T-helper 17 cell (primary cell): Measurements from ENCODE around the gene TPCN1. TPM values are rescaled to one million over a fixed set of nuclear protein-coding genes. Genes with fewer than 3 reads are reported as not detected.

Experiments
- ATAC-seq: fragments of 150-1000 bp; cut with Tn5 transposase; 2 replicates; pipeline ENCODE4 v1.10.0; 2021; ENCODE audit warnings: mild to moderate bottlenecking, moderate library complexity
- DNase-seq, 3 donors: peaks; one replicate each; pipeline versions ENCODE4 v3.0.0 to v3.0.0-alpha.2; 2020 to 2021
- H3K9me3 ChIP-seq: one replicate; pipeline ENCODE4 v1.7.0; 2013; ENCODE audit warnings: low read length, mild to moderate bottlenecking; ENCODE audit not compliant: control insufficient read depth, poor library complexity, severe bottlenecking
- H3K27ac Mint-ChIP-seq: one replicate; pipeline ENCODE4 v1.8.0; 2022; ENCODE audit warnings: mild to moderate bottlenecking, moderate library complexity, mixed read lengths
- H3K27me3 Mint-ChIP-seq: one replicate; pipeline ENCODE4 v1.8.0; 2022; ENCODE audit warnings: mixed read lengths
- H3K36me3 Mint-ChIP-seq: one replicate; pipeline ENCODE4 v1.8.0; 2022; ENCODE audit warnings: low read depth, mixed read lengths
- H3K4me1 Mint-ChIP-seq: one replicate; pipeline ENCODE4 v1.8.0; 2022; ENCODE audit warnings: mild to moderate bottlenecking, mixed read lengths
- H3K4me3 Mint-ChIP-seq: one replicate; pipeline ENCODE4 v1.8.0; 2022; ENCODE audit warnings: mild to moderate bottlenecking, moderate library complexity, mixed read lengths
- total RNA-seq, 4 donors: library from RNA in 2 of 4; stranded (reverse) in 2 of 4; gene quantifications; one replicate each; pipeline ENCODE4 v1.2.3 and lab custom pipeline; 2022 to 2026

TPCN1 gene
- total RNA-seq, 2 donors from 2014 or later: 39.9 to 59.0 TPM

DNA sequence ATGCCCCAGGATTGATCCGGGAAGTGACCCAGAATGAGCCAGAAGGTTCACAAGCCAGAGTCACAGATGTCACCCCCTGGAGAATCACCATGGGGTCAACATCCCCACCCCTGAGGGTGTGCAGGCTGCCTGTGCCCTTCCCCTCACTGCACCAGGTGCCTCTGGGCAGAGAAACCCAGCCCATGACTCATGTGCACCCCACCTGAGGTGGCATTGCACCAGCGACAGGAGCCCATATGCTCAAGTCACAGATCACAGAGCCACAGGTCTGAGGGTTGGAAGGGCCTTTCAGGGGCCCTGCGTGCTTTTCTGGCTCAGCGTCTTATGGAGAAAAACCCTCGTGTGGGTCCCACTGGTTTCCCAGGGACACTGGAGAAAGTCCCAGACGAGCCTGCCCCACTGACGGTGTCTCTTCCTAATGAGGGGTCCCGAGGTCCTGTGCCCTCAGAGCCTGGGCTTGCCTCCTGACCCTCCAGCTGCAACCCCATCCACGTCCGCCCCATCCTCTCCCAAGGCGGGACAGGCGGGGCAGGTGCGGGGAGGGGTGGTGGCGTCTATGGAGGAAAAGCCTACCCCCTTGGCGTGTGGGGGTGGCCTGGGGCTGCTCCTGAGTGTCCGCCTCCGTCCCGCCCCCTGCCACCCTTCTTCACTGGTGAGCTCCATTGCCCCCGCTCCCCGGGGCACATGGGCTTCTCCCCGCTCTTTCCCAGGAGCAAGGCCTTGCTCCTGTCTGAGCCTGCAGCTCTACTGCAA, 66.1 kb downstream of the TPCN1 start:
- H3K4me3 Mint-ChIP-seq: no peak overlapping the region
- DNase-seq: no peak
- ATAC-seq: no peak
- H3K36me3 Mint-ChIP-seq: peaks cover 3% of the 10 kb centered on the region
- peaks cover 7% of the 10 kb centered on the region for H3K4me1 Mint-ChIP-seq
- no peaks in the 10 kb centered on the region for H3K27me3 Mint-ChIP-seq
- no peaks in the 10 kb centered on the region for H3K9me3 ChIP-seq
- no peak overlapping the region for H3K27ac Mint-ChIP-seq

DNA sequence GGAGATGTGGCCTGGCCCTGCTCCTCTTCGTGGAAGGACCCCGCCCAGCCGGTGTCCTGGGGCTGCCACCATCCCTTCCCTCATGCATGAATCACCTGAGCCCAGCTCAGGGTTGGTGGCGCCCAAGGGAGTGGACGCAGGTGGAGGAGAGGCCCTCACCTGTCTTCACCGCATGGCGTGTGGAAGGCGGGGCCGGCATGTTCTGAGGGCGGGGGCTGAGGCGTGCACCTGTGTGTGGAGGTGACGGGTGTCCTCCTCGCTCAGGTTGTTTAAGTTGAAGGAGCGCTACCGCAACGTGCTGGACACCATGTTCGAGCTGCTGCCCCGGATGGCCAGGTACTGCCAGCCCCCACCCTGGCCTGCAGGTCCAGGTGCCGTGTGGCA, 66.6 kb downstream of the TPCN1 start:
- Mint-ChIP-seq H3K27ac (no peak overlapping the region), H3K4me3 (no peak overlapping the region), H3K27me3 (no peaks in the 10 kb centered on the region), H3K36me3 (peaks cover 3% of the 10 kb centered on the region), H3K4me1 (peaks cover 7% of the 10 kb centered on the region)
- no peak for DNase-seq
- no peaks in the 10 kb centered on the region for H3K9me3 ChIP-seq
- ATAC-seq: no peak

DNA sequence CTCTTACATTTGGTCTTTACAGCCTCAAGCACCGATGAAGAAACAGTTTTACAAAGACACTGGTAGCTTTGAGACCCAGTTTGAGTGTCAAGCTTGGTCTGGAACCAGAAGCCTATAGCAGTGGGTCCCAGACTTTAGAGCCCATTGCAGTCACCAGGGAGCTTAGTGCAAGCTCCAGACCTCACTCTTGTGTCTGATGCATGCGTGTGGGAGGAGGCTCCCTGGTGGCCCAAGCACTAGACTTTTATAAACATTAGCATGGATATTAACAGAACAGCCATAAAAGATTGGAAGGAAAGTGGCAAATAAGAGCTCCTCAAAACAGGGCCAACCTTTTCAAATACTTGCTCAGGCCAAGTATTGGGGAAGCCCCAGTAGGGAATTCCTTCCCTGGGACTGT, 68.1 kb downstream of the TPCN1 start:
- no peak overlapping the region for H3K4me3 Mint-ChIP-seq
- H3K9me3 ChIP-seq: no peaks in the 10 kb centered on the region
- ATAC-seq (no peak), DNase-seq (no peak)
- H3K36me3 Mint-ChIP-seq: peaks cover 3% of the 10 kb centered on the region
- no peaks in the 10 kb centered on the region for H3K27me3 Mint-ChIP-seq
- peak overlapping the region; percentile 57 for H3K27ac Mint-ChIP-seq
- peaks cover 7% of the 10 kb centered on the region for H3K4me1 Mint-ChIP-seq

DNA sequence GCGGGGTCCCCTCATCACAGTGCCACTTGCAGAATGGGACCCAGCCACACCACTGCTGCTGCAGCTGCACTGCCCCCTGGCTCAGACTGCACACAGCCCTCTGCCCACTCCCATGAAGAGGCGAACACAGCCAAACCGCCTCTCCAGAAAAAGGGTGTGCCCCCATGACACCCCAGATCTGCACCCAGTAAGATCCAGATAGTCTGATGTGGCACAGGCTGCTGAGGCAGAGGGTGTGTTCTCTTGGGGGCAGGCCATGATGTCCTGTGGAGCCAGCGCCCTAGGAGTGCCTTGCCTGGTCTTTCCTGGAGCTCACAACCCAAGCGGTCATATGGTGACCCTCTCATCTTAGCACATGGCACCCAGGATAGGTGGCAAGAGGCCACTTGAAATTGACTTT, 69.2 kb downstream of the TPCN1 start:
- H3K9me3 ChIP-seq: no peaks in the 10 kb centered on the region
- Mint-ChIP-seq H3K27me3 (no peaks in the 10 kb centered on the region), H3K4me1 (peaks cover 4% of the 10 kb centered on the region), H3K4me3 (no peak overlapping the region), H3K36me3 (no peaks in the 10 kb centered on the region), H3K27ac (peak overlapping the region; percentile 57)
- no peak for DNase-seq
- no peak for ATAC-seq

DNA sequence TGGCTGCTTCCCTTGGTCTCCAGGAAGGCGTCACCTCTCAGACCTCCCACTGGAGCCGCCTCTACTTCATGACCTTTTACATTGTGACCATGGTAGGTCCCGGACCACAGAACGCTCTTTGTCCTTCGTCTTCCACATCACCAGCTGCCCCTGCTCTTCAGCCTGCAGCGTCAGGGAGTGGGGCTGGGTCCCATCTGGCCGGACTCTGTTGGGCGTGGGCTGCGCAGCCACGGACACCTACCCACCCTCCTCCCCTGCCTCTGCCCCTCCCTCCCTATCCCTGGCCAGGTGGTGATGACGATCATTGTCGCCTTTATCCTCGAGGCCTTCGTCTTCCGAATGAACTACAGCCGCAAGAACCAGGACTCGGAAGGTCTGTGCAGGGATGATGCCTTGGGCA, 70.3 kb downstream of the TPCN1 start:
- DNase-seq (no peak), ATAC-seq (no peak)
- H3K4me1 Mint-ChIP-seq: peaks cover 2% of the 10 kb centered on the region
- no peak overlapping the region for H3K27ac Mint-ChIP-seq
- H3K4me3 Mint-ChIP-seq: no peak overlapping the region
- H3K27me3 Mint-ChIP-seq: no peaks in the 10 kb centered on the region
- H3K9me3 ChIP-seq: no peaks in the 10 kb centered on the region
- no peaks in the 10 kb centered on the region for H3K36me3 Mint-ChIP-seq

DNA sequence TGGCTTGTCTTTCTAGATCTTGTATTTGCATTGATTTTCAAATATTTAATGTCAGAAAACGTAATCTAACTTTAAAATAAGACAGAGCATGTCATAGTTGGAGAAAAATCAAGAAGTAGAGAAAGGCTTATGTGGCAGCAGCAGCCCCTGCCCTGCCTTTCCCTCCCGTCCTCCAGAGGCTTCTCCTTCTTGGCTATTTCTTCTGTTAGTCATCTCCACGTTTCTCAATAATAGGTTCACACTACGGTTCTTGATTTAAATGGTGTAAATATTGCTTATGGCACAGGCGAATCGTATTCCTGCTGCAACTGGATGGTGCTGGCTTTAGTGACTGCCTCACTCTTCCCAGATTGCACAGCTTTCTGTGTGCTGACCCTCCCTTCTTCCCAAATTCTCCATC, 70.8 kb downstream of the TPCN1 start:
- H3K9me3 ChIP-seq: no peaks in the 10 kb centered on the region
- H3K27me3 Mint-ChIP-seq: no peaks in the 10 kb centered on the region
- ATAC-seq: no peak
- no peak for DNase-seq
- no peaks in the 10 kb centered on the region for H3K36me3 Mint-ChIP-seq
- peaks cover 2% of the 10 kb centered on the region for H3K4me1 Mint-ChIP-seq
- no peak overlapping the region for H3K4me3 Mint-ChIP-seq
- no peak overlapping the region for H3K27ac Mint-ChIP-seq

DNA sequence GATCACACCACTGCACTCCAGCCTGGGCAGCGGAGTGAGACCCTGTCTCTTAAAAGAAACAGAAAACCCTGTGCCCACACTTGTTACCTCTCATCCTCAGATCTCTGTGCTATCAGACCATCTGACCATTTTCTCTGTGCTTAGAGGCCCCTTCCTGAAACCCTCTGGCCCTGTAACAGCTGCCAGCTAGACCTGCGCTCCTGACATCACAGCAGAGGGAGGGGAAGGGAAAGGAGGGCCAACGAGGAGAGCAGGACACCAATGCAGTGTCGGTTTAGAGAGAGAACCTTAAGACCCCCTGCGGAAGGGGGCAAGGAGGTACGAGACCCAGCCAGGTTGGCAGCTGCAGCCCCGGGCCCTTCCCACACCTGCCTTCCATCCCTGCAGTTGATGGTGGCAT, 71.3 kb downstream of the TPCN1 start:
- DNase-seq: no peak
- H3K4me1 Mint-ChIP-seq: peaks cover 2% of the 10 kb centered on the region
- H3K36me3 Mint-ChIP-seq: no peaks in the 10 kb centered on the region
- no peaks in the 10 kb centered on the region for H3K27me3 Mint-ChIP-seq
- no peak for ATAC-seq
- no peaks in the 10 kb centered on the region for H3K9me3 ChIP-seq
- H3K27ac Mint-ChIP-seq: no peak overlapping the region
- H3K4me3 Mint-ChIP-seq: no peak overlapping the region

DNA sequence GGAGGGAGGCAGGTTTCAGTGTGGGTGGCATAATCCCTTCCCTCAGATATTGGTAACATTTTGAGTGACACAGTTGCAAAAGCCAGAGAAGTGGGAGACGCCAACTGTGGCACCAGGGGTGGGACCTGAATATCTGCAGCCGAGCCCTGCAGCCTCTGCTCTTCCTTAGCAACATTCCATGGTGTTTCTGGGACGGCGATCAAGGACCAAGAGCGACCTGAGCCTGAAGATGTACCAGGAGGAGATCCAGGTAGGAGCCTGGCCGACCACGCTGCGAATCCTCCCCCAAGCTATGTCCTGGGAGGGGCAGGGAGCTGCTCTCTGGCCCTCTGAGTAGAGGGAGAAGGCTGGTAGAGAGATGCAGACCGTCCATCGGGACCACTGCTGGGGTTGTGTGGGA, 71.8 kb downstream of the TPCN1 start:
- Mint-ChIP-seq H3K27ac (no peak overlapping the region), H3K4me3 (no peak overlapping the region), H3K4me1 (peaks cover 2% of the 10 kb centered on the region), H3K36me3 (no peaks in the 10 kb centered on the region), H3K27me3 (no peaks in the 10 kb centered on the region)
- DNase-seq (no peak), ATAC-seq (no peak)
- H3K9me3 ChIP-seq: no peaks in the 10 kb centered on the region

DNA sequence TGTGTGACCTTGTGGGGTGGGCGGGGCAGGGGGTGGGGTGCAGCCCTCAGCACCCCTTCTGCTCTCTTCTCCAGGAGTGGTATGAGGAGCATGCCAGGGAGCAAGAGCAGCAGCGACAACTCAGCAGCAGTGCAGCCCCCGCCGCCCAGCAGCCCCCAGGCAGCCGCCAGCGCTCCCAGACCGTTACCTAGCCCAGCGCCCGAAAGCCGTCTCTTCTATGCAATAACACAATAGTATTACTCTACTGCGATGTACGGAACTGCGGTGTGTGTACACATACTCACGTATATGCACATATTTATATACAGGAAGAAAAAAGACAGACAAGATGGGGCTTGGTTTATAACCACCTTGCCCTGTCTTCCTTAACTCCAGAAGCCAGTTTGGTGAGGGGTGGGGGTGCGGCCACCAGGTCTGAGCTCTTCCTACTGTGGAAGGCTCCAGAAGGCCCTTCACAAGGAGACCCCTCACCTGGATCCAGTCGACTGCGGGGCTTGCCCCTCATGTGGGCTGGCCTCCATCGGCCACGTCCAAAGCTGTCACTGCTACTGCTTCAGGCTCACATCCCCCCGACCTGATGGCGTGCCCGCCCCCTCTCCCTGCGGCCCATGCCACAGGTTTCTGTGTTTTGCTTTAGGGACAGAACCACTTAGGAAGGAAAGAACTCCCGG, 74.8 kb downstream of the TPCN1 start:
- H3K27me3 Mint-ChIP-seq: no peaks in the 10 kb centered on the region
- peaks cover 4% of the 10 kb centered on the region for H3K4me1 Mint-ChIP-seq
- peak overlapping the region; percentile 41 for H3K27ac Mint-ChIP-seq
- H3K4me3 Mint-ChIP-seq: no peak overlapping the region
- no peak for DNase-seq
- H3K36me3 Mint-ChIP-seq: no peaks in the 10 kb centered on the region
- no peak for ATAC-seq
- no peaks in the 10 kb centered on the region for H3K9me3 ChIP-seq

DNA sequence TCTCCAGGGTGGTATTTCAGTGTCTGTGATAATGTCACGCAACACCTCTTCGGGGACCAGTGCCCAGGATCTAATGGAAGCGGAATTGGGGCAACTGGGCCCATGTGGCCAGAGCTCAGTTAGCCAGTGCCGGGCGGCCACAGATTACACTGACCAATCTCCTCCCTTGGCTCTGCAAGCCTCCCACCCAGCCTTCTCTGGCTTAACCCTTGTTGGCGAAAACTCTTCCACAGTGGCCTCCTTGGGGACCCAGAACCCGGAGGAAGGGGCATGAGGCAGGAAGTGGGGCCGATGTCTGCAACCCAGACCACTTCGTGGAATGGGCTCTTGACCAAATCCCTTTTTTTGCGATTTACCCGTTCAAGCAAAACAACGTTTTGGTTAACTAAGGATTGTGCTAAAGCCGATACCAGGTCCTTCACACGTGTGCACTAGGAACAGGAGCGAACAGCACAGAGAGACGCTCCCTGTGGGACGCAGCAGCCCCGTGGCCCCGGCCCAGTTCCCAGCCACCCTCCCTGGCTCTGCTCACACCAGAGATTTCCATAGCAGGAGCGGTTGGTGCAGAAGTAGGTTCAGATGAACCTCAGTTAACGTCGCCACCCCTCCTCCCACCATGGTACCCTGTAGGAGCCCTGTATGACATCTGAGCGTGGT, 75.4 kb downstream of the TPCN1 start:
- Mint-ChIP-seq H3K27ac (peak overlapping the region; percentile 41), H3K27me3 (no peaks in the 10 kb centered on the region), H3K4me3 (no peak overlapping the region), H3K4me1 (peaks cover 4% of the 10 kb centered on the region), H3K36me3 (peaks cover 1% of the 10 kb centered on the region)
- H3K9me3 ChIP-seq: no peaks in the 10 kb centered on the region
- no peak for ATAC-seq
- DNase-seq: no peak

DNA sequence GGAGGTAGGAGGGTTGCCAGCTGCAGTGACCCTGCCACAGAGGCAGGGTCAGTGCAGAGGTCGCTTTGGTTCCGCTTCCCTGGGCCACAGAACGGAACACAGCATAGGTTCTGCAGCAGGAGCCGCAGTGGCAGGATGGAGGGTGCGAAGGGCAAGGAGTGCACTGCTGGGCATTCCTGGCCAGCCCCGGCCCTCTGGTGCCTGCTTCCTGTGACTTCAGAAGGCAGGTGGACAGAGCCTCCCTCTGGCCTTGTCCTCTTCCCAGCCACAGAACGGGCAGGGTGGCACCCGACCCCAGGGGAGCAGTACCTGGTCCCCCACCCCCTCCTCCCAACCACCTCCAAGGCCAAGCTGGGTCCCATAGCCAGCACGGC, 75.9 kb downstream of the TPCN1 start:
- Mint-ChIP-seq H3K27ac (no peak overlapping the region), H3K36me3 (peaks cover 3% of the 10 kb centered on the region)
- no peak for DNase-seq

DNA sequence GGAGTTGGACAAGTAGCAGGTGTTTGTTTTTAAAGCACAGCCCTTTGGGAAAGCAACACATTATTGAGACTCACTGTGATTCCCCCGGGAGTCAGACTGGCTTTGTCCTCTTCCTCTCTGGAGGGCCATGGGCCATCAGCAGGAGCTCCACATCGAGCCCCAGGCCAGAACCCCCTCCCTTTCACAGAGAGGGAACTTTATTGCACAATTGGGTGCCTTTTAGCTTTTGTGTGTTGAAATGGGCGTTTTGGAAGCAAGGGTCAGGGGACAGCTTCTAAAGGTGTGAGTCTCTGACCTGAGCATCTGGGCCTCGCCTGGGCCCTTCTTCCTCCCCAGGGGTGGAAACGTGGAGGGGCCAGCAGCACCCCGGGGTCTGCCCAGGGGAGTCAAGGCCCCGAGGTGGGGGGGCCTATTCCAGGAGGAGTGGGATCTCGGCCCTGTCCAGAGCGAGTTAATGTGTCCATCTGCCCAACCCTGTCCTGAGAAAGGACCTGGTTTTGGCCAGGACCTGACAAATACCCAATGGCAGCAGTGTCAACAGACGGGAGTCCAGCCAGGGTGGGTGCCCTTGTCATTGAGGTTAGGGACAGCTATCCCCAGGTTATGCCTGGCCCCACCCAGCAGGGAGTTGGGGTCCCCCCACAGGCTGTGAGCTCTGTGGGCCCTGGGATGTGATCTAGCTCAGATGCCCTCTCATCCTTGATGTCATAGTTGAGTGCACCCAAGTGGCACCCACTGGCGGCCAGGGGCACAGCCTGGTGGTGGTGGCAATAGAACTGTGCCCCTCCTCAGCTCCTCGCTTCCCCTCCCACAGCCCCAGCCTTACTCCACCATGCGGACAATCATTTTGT, 76.6 kb downstream of the TPCN1 start:
- DNase-seq: no peak
- ATAC-seq: no peak
- H3K4me3 Mint-ChIP-seq: no peak overlapping the region
- H3K27ac Mint-ChIP-seq: peak overlapping the region; percentile 79
- H3K27me3 Mint-ChIP-seq: no peaks in the 10 kb centered on the region
- no peaks in the 10 kb centered on the region for H3K9me3 ChIP-seq
- peaks cover 5% of the 10 kb centered on the region for H3K36me3 Mint-ChIP-seq
- H3K4me1 Mint-ChIP-seq: peaks cover 6% of the 10 kb centered on the region

More for the DNA sequence above, 75.9 kb downstream of the TPCN1 start:
- H3K27me3 Mint-ChIP-seq: no peaks in the 10 kb centered on the region
- no peak for ATAC-seq
- peaks cover 3% of the 10 kb centered on the region for H3K4me1 Mint-ChIP-seq
- no peaks in the 10 kb centered on the region for H3K9me3 ChIP-seq
- H3K4me3 Mint-ChIP-seq: no peak overlapping the region

DNA sequence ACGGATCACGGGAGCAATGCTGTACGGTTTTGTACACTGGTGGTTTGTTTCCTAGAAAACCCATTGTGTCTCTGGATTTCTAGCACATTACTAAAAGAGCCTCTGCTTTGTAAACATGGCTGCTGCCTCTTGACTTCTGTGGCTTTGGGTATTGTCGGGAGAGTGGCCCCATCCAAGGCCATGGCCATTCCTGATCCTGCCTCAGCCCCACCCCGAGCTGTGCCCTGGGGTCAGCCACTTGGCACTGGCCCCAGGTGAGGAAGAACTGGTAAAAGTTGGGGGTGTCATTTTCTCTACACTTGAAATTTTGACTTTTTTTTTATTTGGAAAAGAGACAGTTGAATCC, 77.2 kb downstream of the TPCN1 start:
- Mint-ChIP-seq H3K27me3 (no peaks in the 10 kb centered on the region), H3K36me3 (peaks cover 6% of the 10 kb centered on the region), H3K27ac (peak overlapping the region; percentile 79), H3K4me1 (peaks cover 8% of the 10 kb centered on the region), H3K4me3 (no peak overlapping the region)
- no peak for DNase-seq
- no peaks in the 10 kb centered on the region for H3K9me3 ChIP-seq
- no peak for ATAC-seq
